MM.1S (cell line): ENCODE measurements around the gene F13A1.

Experiments
- DNase-seq: peaks from one replicate; pipeline ENCODE4 v3.0.0-alpha.2; 2015
- H2AFZ ChIP-seq: fragments of 300-600 bp; sonication (generic); 2 replicates; pipeline ENCODE4 v1.6.0; 2016; ENCODE audit warnings: antibody characterized with exemption, low read length
- H3F3A ChIP-seq: fragments of 300-600 bp; sonication (generic); 2 replicates; pipeline ENCODE4 v1.6.1; 2016; ENCODE audit warnings: mild to moderate bottlenecking, antibody characterized with exemption, low read length, moderate library complexity, mixed read lengths; ENCODE audit not compliant: insufficient read depth
- H3K27ac ChIP-seq: fragments of 300-600 bp; sonication (generic); 2 replicates; pipeline ENCODE4 v1.5.1; 2016; ENCODE audit warnings: mild to moderate bottlenecking, low read length
- H3K27me3 ChIP-seq: fragments of 300-600 bp; sonication (generic); replicated peaks from 2 replicates; pipeline ENCODE4 v1.6.0; 2016; ENCODE audit warnings: low read length; ENCODE audit not compliant: insufficient read depth
- H3K36me3 ChIP-seq: fragments of 300-600 bp; sonication (generic); replicated peaks from 2 replicates; pipeline ENCODE4 v1.6.1; 2016; ENCODE audit warnings: mild to moderate bottlenecking, low read length, mixed read lengths; ENCODE audit not compliant: insufficient read depth
- H3K4me1 ChIP-seq: fragments of 300-600 bp; sonication (generic); 2 replicates; pipeline ENCODE4 v1.6.1; 2016; ENCODE audit warnings: low read length, mixed read lengths
- H3K4me2 ChIP-seq: fragments of 300-600 bp; sonication (generic); 2 replicates; pipeline ENCODE4 v1.6.0; 2016; ENCODE audit warnings: low read depth, low read length
- H3K4me3 ChIP-seq: fragments of 300-600 bp; sonication (generic); 2 replicates; pipeline ENCODE4 v1.5.1; 2016; ENCODE audit warnings: low read length, mixed read lengths
- H3K79me2 ChIP-seq: fragments of 300-600 bp; sonication (generic); 2 replicates; pipeline ENCODE4 v1.6.1; 2016; ENCODE audit warnings: mixed run types, low read length, mixed read lengths
- H3K9ac ChIP-seq: fragments of 300-600 bp; sonication (generic); 2 replicates; pipeline ENCODE4 v1.6.1; 2016; ENCODE audit warnings: low read length, mixed read lengths
- H3K9me2 ChIP-seq: fragments of 300-600 bp; sonication (generic); replicated peaks from 2 replicates; pipeline ENCODE4 v1.6.1; 2016; ENCODE audit warnings: mild to moderate bottlenecking, low read length, mixed read lengths; ENCODE audit not compliant: insufficient read depth
- H3K9me3 ChIP-seq: fragments of 300-600 bp; sonication (generic); replicated peaks from 2 replicates; pipeline ENCODE4 v1.6.1; 2016; ENCODE audit warnings: mild to moderate bottlenecking, low read length, mixed read lengths; ENCODE audit not compliant: insufficient read depth
- H4K20me1 ChIP-seq: fragments of 300-600 bp; sonication (generic); 2 replicates; pipeline ENCODE4 v1.6.1; 2016; ENCODE audit warnings: mild to moderate bottlenecking, low read length, moderate library complexity, mixed read lengths; ENCODE audit not compliant: insufficient read depth
- EZH2 ChIP-seq: fragments of 300-600 bp; sonication (generic); optimal IDR thresholded peaks from 2 replicates; pipeline ENCODE3; 2017; ENCODE audit warnings: low read depth, mild to moderate bottlenecking, antibody characterized with exemption, low read length, mixed read lengths
- EZH2phosphoT487 ChIP-seq: fragments of 300-600 bp; sonication (generic); IDR thresholded peaks from 2 replicates; pipeline ENCODE4 v1.6.1; 2018; ENCODE audit warnings: antibody characterized with exemption, low read length
- TF ChIP-seq, protein P1 (sequence below): fragments of 300-600 bp; sonication (generic); IDR thresholded peaks from 2 replicates; pipeline ENCODE4 v1.5.1; 2016; ENCODE audit warnings: antibody characterized with exemption, low read length, mixed read lengths

F13A1 gene

DNA sequence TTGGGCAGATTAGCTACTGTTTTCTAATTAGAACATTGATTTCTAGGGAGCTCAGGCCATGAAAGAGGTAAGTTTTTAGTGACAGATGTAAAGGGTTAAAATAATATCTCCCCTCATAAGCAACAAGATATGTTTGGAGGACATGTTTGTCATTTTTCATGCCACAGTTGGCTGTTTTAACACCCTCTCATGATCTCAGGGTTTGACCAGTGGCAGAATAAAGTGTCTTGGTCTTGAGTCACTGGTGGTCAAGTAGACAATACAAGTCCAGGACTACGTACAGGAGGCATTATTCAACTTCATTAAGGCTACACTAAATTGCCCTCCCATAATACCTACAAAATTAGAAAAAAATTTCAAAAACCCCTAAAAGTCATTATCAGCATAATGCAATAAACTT, 92.6 kb downstream of the F13A1 start:
- no peak overlapping the region for H3K9ac ChIP-seq
- H3K4me2 ChIP-seq = no peak overlapping the region
- no peaks in the 10 kb centered on the region for H3F3A ChIP-seq
- no peaks in the 10 kb centered on the region for H4K20me1 ChIP-seq
- no peaks in the 10 kb centered on the region for H3K9me3 ChIP-seq
- H3K9me2 ChIP-seq = no peaks in the 10 kb centered on the region
- no peaks in the 10 kb centered on the region for H3K36me3 ChIP-seq
- H3K4me3 ChIP-seq = no peak overlapping the region
- H3K79me2 ChIP-seq = no peaks in the 10 kb centered on the region
- no peaks in the 10 kb centered on the region for H3K4me1 ChIP-seq
- H2AFZ ChIP-seq = no peak overlapping the region
- no peak for TF ChIP-seq EZH2
- TF ChIP-seq EZH2phosphoT487 = no peak
- TF ChIP-seq, protein P1, sequence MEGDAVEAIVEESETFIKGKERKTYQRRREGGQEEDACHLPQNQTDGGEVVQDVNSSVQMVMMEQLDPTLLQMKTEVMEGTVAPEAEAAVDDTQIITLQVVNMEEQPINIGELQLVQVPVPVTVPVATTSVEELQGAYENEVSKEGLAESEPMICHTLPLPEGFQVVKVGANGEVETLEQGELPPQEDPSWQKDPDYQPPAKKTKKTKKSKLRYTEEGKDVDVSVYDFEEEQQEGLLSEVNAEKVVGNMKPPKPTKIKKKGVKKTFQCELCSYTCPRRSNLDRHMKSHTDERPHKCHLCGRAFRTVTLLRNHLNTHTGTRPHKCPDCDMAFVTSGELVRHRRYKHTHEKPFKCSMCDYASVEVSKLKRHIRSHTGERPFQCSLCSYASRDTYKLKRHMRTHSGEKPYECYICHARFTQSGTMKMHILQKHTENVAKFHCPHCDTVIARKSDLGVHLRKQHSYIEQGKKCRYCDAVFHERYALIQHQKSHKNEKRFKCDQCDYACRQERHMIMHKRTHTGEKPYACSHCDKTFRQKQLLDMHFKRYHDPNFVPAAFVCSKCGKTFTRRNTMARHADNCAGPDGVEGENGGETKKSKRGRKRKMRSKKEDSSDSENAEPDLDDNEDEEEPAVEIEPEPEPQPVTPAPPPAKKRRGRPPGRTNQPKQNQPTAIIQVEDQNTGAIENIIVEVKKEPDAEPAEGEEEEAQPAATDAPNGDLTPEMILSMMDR = no peak
- H3K27ac ChIP-seq = no peak overlapping the region
- H3K27me3 ChIP-seq = no peaks in the 10 kb centered on the region
- DNase-seq = no peak

DNA sequence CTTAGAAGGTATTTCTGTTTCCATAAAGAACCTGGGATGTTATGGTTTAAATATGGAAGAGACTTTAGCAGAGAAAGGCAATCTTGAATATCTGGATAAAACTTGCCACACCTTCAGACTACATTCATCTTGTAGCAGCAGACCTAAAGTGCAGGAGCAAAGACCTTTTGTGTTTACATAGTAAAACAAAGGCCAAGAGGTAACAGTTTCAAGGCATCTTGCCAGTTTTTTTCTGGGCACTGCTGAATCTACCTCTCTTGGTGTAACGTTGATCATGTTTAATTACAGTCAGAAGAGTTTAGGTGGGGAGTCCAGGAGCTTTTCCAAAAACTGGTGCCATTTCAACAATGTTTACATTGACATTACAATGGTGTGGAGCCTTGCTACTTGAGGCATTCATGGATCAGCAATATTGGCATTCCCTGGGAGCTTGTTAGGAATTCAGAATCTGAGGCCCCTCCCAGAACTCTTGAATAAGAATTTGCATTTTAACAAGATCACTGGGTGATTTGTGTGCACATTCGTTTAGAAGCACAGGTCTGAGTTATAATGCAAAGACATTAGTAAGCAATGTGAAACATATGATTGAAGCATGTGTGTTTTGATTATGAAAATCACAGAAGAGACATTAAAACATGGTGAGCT, 94.5 kb downstream of the F13A1 start:
- no peaks in the 10 kb centered on the region for H4K20me1 ChIP-seq
- H3K9me3 ChIP-seq = no peaks in the 10 kb centered on the region
- H2AFZ ChIP-seq = no peak overlapping the region
- no peak for DNase-seq
- H3F3A ChIP-seq = no peaks in the 10 kb centered on the region
- no peak overlapping the region for H3K9ac ChIP-seq
- TF ChIP-seq EZH2phosphoT487 (no peak), EZH2 (no peak)
- TF ChIP-seq, protein P1 = no peak
- no peaks in the 10 kb centered on the region for H3K4me1 ChIP-seq
- no peak overlapping the region for H3K4me3 ChIP-seq
- H3K36me3 ChIP-seq = no peaks in the 10 kb centered on the region
- H3K27ac ChIP-seq = no peak overlapping the region
- H3K9me2 ChIP-seq = no peaks in the 10 kb centered on the region
- no peak overlapping the region for H3K4me2 ChIP-seq
- H3K79me2 ChIP-seq = no peaks in the 10 kb centered on the region
- no peaks in the 10 kb centered on the region for H3K27me3 ChIP-seq

DNA sequence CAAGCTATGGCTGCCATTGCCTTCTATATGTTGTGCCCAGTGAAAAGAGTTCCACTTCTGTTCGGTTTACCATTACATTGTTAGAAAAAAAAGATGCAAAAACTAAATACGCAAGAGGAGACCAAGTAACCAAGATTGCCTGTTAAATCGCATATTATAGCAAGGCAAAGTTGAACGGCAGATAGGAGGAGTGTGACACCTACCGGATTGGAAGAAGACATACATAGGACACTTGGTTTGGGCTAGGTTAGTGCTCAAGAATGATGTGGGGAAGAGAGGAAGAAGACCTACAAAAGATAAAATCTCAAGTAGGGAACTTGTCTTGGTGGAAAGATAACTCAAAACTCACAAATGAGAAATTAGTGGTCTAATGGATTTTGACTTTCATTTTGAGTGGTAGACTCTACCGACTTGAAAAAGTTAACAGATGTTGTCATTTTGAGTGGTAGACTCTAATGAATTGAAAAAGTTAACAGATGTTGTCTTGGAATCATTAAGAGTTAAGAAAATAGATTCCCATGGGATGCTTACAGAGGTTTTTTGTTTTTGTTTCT, 95.5 kb downstream of the F13A1 start:
- no peak for DNase-seq
- no peaks in the 10 kb centered on the region for H3F3A ChIP-seq

More for the DNA sequence above, 95.5 kb downstream of the F13A1 start:
- Histone ChIP-seq H4K20me1 (no peaks in the 10 kb centered on the region), H3K9me3 (no peaks in the 10 kb centered on the region), H3K4me3 (no peak overlapping the region), H3K36me3 (no peaks in the 10 kb centered on the region), H3K4me1 (no peaks in the 10 kb centered on the region), H3K27ac (no peak overlapping the region), H2AFZ (no peak overlapping the region), H3K9ac (no peak overlapping the region), H3K27me3 (no peaks in the 10 kb centered on the region), H3K4me2 (no peak overlapping the region), H3K79me2 (no peaks in the 10 kb centered on the region), H3K9me2 (no peaks in the 10 kb centered on the region)
- no peak for TF ChIP-seq EZH2phosphoT487
- TF ChIP-seq EZH2 = no peak
- TF ChIP-seq, protein P1 = no peak
